GM19239 (cell line): Measurements from ENCODE around the gene ALDH1L2.
A peak's percentile ranks its signal among the peaks of the same experiment; 100 is the strongest.
"Not testable (repeated sequence)": the region's sequence is repeated elsewhere in the genome, so short reads cannot be mapped to it uniquely, and the experiment has no call there.

Source experiments
- DNase-seq: peaks from one replicate; pipeline ENCODE4 v3.0.0; 2011; ENCODE audit warnings: low spot score; ENCODE audit not compliant: insufficient read length
- FAIRE-seq: peaks from 2 replicates; lab custom pipeline; 2011; peaks lifted over from hg19 to GRCh38; lab: Jason Lieb, UNC

The ALDH1L2 gene

GRCh38 chr12:105084251-105085250, at the start of gene ALDH1L2:
TSS of gene ALDH1L2 (minus strand) at chr12:105084458. CDS start at chr12:105084436, 22 bp downstream.
- FAIRE-seq, result no peak

GRCh38 chr12:105120551-105120950, 36.3 kb upstream of the ALDH1L2 start:
- FAIRE-seq (no peak), DNase-seq (no peak)

More at GRCh38 chr12:105084251-105085250, at the start of gene ALDH1L2:
- peak; percentile 64 for DNase-seq

GRCh38 chr12:105116969-105117368, 32.7 kb upstream of the ALDH1L2 start:
- no peak for DNase-seq
- no peak for FAIRE-seq

DNA sequence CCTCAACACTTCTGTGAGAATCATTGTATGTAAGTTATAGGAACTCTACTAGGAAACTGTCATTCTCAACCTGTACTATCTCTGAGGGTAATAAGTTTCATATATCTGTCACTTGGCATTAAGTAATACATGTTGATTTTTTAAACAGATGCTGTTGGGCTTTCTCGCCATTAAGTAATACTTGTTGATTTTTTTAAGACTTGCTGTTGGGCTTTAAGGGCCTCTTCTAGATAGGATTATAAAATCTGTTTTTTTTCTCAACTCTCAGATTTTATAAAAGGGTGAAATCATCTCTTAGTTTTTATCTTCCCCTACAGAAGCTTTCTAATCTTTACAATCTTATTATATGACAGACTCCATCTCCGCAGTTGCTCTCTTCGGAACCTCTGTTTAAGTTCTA, 28.8 kb upstream of the ALDH1L2 start:
- FAIRE-seq, result no peak
- no peak for DNase-seq

GRCh38 chr12:105110851-105111250, 26.6 kb upstream of the ALDH1L2 start:
- no peak for DNase-seq

GRCh38 chr12:105109465-105110212, 25.4 kb upstream of the ALDH1L2 start:
- DNase-seq (no peak), FAIRE-seq (peak; percentile 92)

More at GRCh38 chr12:105110851-105111250, 26.6 kb upstream of the ALDH1L2 start:
- FAIRE-seq, result peak; percentile 78

DNA sequence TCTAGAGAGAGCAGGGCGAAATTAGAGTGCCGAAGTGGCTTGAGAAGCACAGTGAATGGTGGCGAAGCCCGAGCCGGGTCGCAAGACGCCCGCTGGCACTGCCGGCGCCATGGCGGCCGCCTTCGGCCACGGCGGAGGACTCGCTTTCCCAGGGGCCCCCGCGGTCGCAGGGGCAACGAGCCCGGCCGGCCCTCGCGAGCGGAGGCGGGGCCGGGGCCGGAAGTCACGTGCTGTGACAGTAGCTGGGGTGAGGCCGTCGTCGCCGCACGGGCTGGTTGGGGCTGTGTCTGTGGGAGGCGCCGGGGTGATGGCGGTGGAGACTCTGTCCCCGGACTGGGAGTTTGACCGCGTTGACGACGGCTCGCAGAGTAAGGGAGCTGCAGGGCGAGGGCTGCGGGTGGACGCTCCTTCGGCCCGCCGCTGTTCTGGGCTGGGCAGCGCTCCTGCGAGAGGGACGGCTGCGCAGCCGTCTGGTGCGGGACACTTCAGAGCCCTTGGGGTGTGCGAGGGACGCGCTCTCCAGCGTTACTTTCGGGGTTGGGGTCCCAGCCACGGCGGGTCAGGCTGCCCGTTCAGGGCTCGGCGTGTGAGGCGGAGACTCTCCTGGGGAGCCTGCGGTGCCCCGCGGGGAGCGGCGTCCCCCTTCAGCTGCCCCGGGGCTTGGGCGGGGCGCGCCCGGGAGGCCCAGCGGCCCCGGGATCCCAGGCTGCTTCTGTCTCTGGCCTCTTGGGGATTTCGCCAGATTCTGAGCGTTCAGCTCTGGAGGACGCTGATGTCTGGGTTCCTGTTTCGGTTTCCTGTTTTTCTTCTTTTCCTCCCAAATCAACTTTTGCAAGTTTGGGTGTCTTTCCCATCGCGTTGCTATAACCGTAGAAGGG, 23.5 kb upstream of the ALDH1L2 start, which contains the start of gene WASHC4:
Gene WASHC4 (plus strand): TSS at position 238 of the 878 bp plus-strand sequence. CDS start 70 bp downstream, at position 308.
- DNase-seq (peak; percentile 94), FAIRE-seq (peak; percentile 89)

GRCh38 chr12:105107171-105107493, 22.9 kb upstream of the ALDH1L2 start:
- FAIRE-seq (peak; percentile 88), DNase-seq (no peak)

GRCh38 chr12:105106621-105107020, 22.4 kb upstream of the ALDH1L2 start:
- FAIRE-seq, result peak; percentile 14
- DNase-seq, result no peak

GRCh38 chr12:105104762-105105161, 20.5 kb upstream of the ALDH1L2 start:
- FAIRE-seq (no peak), DNase-seq (no peak)

GRCh38 chr12:105102673-105103072, 18.4 kb upstream of the ALDH1L2 start:
- FAIRE-seq (no peak), DNase-seq (no peak)

- DNase-seq (no peak), FAIRE-seq (peak; percentile 73)
These were observed 16.7 kb upstream of the ALDH1L2 start for GRCh38 chr12:105100998-105101397.

DNA sequence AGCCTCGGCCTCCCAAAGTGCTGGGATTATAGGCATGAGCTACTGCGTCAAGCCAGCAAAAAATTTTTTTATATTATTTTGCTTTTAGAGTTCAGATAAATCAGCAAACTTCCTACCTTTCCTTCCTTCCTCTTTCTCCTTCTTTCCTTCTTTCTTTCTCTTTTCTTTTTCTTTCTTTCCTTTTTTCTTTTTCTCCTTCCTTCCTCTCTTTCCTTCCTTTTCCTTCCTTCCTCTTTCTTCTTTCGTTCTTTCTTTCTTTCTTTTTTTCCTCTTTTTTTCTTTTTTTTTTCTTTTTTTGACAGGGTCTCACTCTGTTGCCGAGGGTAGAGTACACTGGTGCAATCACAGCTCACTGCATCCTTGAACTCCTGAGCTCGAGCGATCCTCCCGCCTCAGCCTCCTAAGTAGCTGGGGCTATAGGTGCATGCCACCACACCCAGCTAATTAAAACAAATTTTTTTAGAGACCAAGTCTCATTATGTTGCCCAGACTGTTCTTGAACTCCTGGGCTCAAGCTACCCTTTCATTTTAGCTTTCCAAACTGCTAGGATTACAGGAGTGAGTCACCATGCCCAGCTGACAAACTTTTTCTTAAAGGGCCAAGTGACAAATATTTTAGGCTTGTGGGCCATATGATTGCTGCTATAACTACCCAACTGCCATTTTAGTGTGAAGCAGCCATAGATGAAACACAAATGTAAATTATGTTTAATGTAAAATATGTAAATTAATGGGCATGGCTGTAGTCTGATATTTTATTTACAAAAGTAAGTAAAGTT, 16.1 kb upstream of the ALDH1L2 start:
- DNase-seq (no peak), FAIRE-seq (no peak)

GRCh38 chr12:105099356-105099755, 15.1 kb upstream of the ALDH1L2 start:
- no peak for FAIRE-seq
- no peak for DNase-seq

DNA sequence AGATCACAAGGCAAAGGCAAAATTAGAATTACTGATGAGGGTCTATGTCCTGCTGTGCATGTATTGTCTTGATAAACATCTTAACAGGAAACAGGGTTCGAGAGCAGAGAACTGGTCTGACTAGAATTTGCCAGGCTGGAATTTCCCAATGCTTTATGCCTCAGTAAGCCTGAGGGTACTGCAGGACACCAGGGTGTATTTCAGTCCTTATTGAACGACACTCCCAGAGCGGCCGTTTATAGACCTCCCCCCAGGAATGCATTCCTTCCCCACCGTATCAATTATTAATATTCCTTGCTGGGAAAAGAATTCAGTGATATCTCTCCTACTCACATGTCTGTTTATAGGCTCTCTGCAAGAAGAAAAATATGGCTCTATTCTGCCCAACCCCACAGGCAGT, 11.1 kb upstream of the ALDH1L2 start:
- DNase-seq, FAIRE-seq: not testable (repeated sequence)

GRCh38 chr12:105092336-105092735, 8.1 kb upstream of the ALDH1L2 start:
- FAIRE-seq, result no peak
- no peak for DNase-seq

DNA sequence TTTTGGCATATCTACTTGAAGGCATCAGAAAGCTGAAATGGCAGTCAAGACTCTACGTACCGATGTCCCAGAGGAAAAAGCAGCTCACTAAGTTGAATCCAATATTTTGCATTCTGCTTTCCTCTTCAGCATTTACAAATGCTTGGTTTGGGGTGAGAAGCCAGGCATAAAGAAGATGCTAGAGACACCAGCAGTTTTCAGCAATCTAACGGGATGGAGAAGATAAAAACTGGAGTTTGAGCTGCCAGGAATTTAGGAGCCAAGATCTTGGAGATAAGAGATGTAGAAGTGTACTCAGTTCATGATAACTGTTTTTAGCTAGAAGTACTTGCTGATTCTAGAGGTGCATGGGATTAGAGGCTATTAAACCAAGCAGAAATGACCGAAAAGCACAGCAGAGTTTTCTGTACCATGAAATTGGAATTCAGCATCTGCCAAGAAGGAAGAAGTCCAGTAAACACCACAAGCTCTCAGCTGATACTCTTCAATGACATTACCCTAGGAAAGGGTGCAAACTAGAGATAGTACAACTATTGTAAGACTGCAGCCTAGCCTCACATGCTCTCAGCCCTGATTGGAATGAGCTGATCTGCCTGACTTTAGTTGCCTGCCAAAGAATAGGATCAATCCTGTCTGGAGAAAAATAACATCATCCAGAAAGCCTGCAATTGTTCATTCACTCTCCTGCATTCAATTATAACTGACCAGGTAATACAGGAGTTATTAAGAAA, 7.4 kb upstream of the ALDH1L2 start:
- FAIRE-seq, result no peak

GRCh38 chr12:105090361-105090760, 6.1 kb upstream of the ALDH1L2 start:
- no peak for FAIRE-seq
- DNase-seq, result no peak

More for the DNA sequence above, 7.4 kb upstream of the ALDH1L2 start:
- no peak for DNase-seq
